Measurements from ENCODE around the gene CAPN12.

- no peak for TF ChIP-seq CHD1 (IDR thresholded peaks at IDR 0.05; ENCODE audit: low read depth, low read length)
- no peak for TF ChIP-seq CTCF (conservative IDR thresholded peaks at IDR 0.05; ENCODE audit: low read depth, low read length)
- TF ChIP-seq SMC3 (IDR thresholded peaks at IDR 0.05; ENCODE audit: low read depth, low read length) = no peak
- 0 out of 2 replicates have a peak, but pooled peaks have one; percentile 35 for TF ChIP-seq MAZ (IDR thresholded peaks at IDR 0.05; ENCODE audit: borderline replicate concordance, low read depth, low read length)
- no peak for TF ChIP-seq CEBPB (IDR thresholded peaks at IDR 0.05; ENCODE audit: low read depth, low read length)
- TF ChIP-seq MAFK (IDR thresholded peaks at IDR 0.05; ENCODE audit: low read depth, low read length) = no peak
- peak; percentile 40; the same call in 1 of the 2 replicates for TF ChIP-seq POLR2A (IDR thresholded peaks at IDR 0.05; ENCODE audit: low read depth, low read length)
- no peak for TF ChIP-seq MXI1 (IDR thresholded peaks at IDR 0.05; ENCODE audit: borderline replicate concordance, low read depth, low read length)
- TF ChIP-seq RFX5 (IDR thresholded peaks at IDR 0.05; ENCODE audit: low read depth, low read length) = no peak
- TF ChIP-seq RAD21 (IDR thresholded peaks at IDR 0.05; ENCODE audit: low read length) = no peak
- TF ChIP-seq RCOR1 (IDR thresholded peaks at IDR 0.05; ENCODE audit: insufficient replicate concordance, low read length) = peak; percentile 29
These were observed 60.7 kb downstream of the CAPN12 start for GRCh38 chr19:38683393-38684077.

Measured in IMR-90 (cell line).